HepG2 (cell line): ENCODE measurements around the gene CSNK1E. TPM values are rescaled to one million over a fixed set of nuclear protein-coding genes. Genes with fewer than 3 reads are reported as not detected.

Source experiments
- ATAC-seq: fragments of 200-7000 bp; cut with Tn5 transposase; 3 replicates; pipeline ENCODE4 v1.9.1; 2020; ENCODE audit warnings: mild to moderate bottlenecking, moderate library complexity
- BruUV-seq: library from RNA; stranded (reverse); fragments of 400-500 nt; replicated peaks from 2 replicates; lab custom pipeline; 2021; lab: Mats Ljungman, UMichigan
- CTCF ChIA-PET: fragments of 300-600 bp; formaldehyde crosslinking; extraction: SDS; loops from one replicate; lab custom pipeline; 2021; ENCODE audit warnings: low total read pairs, inconsistent platforms, low intra/inter-chr PET ratio; lab: Yijun Ruan, JAX
- POLR2A ChIA-PET: fragments of 350-600 bp; sonication (Branson Sonifier 250); formaldehyde crosslinking; loops from one replicate; lab custom pipeline; 2020; ENCODE audit warnings: antibody characterized with exemption, inconsistent platforms; lab: Yijun Ruan, JAX
- DNase-seq: peaks from one replicate; pipeline ENCODE4 v3.0.0-alpha.2; 2015; ENCODE audit warnings: low spot score
- FAIRE-seq: peaks from 3 replicates; lab custom pipeline; 2011; peaks lifted over from hg19 to GRCh38; lab: Jason Lieb, UNC
- H2AFZ ChIP-seq: one replicate; pipeline ENCODE4 v1.6.1; 2011; ENCODE audit warnings: low read length, inconsistent platforms
- H3K27ac ChIP-seq: fragments of 300-600 bp; 3 replicates; pipeline ENCODE4 v1.8.0; 2011; ENCODE audit warnings: mixed run types, mild to moderate bottlenecking, mixed read lengths, low read length, inconsistent platforms; ENCODE audit not compliant: insufficient read depth; ENCODE audit errors: extremely low read length
- H3K27me3 ChIP-seq, 2 experiments: fragments of 200-600 bp in 1 of 2; 2 replicates in 1 of 2; 3 replicates in 1 of 2; pipeline versions ENCODE4 v1.6.0 to v1.8.0; 2011; ENCODE audit warnings: low read length in 2 of 2, mild to moderate bottlenecking in 2 of 2, moderate library complexity in 2 of 2, inconsistent platforms in 1 of 2; ENCODE audit not compliant: insufficient read depth in 2 of 2, control insufficient read depth in 1 of 2
- H3K36me3 ChIP-seq, 2 experiments: fragments of 200-600 bp in 1 of 2; replicated peaks in 1 of 2; 2 replicates in 1 of 2; 3 replicates in 1 of 2; pipeline versions ENCODE4 v1.5.1 to v1.8.0; 2011; ENCODE audit warnings: low read length in 2 of 2, inconsistent platforms in 1 of 2; ENCODE audit not compliant: insufficient read depth in 2 of 2, control insufficient read depth in 1 of 2
- H3K4me1 ChIP-seq: 2 replicates; pipeline ENCODE4 v1.5.1; 2012; ENCODE audit warnings: low read length, inconsistent platforms; ENCODE audit not compliant: insufficient read depth
- H3K4me2 ChIP-seq: 2 replicates; pipeline ENCODE4 v1.6.0; 2011; ENCODE audit warnings: low read depth, low read length, inconsistent platforms
- H3K4me3 ChIP-seq, 3 experiments: fragments of 200-600 bp in 1 of 3; sonication (generic), shearing (Covaris generic) in 1 of 3; replicated peaks in 1 of 3; 2 replicates each; pipeline ENCODE4 v1.5.1; 2011 to 2016; ENCODE audit warnings: low read length in 3 of 3, inconsistent platforms in 2 of 3, low read depth in 2 of 3, mild to moderate bottlenecking in 2 of 3, control low read depth in 1 of 3, mixed read lengths in 1 of 3; ENCODE audit not compliant: insufficient read depth in 1 of 3
- H3K79me2 ChIP-seq: one replicate; pipeline ENCODE4 v1.6.1; 2011; ENCODE audit warnings: low read length, inconsistent platforms; ENCODE audit not compliant: insufficient read depth
- H3K9ac ChIP-seq: 2 replicates; pipeline ENCODE4 v1.6.0; 2011; ENCODE audit warnings: mild to moderate bottlenecking, low read depth, low read length, inconsistent platforms; ENCODE audit not compliant: insufficient read depth
- H3K9me3 ChIP-seq: 2 replicates; pipeline ENCODE4 v1.5.1; 2012; ENCODE audit warnings: mild to moderate bottlenecking, low read length
- H4K20me1 ChIP-seq: 2 replicates; pipeline ENCODE4 v1.6.0; 2011; ENCODE audit warnings: inconsistent platforms, mild to moderate bottlenecking, low read length, moderate library complexity; ENCODE audit not compliant: insufficient read depth
- FOSL1 ChIP-seq: sonication (generic); formaldehyde crosslinking; IDR thresholded peaks from 2 replicates; pipeline ENCODE4 v1.9.0; 2021; ENCODE audit warnings: missing genetic modification reagents, borderline replicate concordance
- HOXD1 ChIP-seq: sonication (generic); formaldehyde crosslinking; IDR thresholded peaks from 2 replicates; pipeline ENCODE4 v1.5.0; 2020; ENCODE audit warnings: missing genetic modification reagents
- MEF2D ChIP-seq: sonication (generic); formaldehyde crosslinking; IDR thresholded peaks from 2 replicates; pipeline ENCODE4 v1.5.1; 2020; ENCODE audit warnings: mild to moderate bottlenecking, missing genetic modification reagents
- NCOR1 ChIP-seq: fragments of 200-600 bp; sonication (generic); IDR thresholded peaks from 2 replicates; pipeline ENCODE4 v1.7.0; 2017; ENCODE audit warnings: antibody characterized with exemption, low read length, borderline replicate concordance
- SOX6 ChIP-seq, 2 experiments: fragments of 450-650 bp in 1 of 2; sonication (generic) in 1 of 2; formaldehyde crosslinking in 1 of 2; IDR thresholded peaks; 2 replicates each; pipeline versions ENCODE4 v1.4.0 to v1.6.1; 2017 to 2020; ENCODE audit warnings: antibody characterized with exemption in 1 of 2, mild to moderate bottlenecking in 1 of 2, missing genetic modification reagents in 1 of 2
- SP2 ChIP-seq: sonication (generic); formaldehyde crosslinking; IDR thresholded peaks from 2 replicates; pipeline ENCODE4 v1.5.1; 2020; ENCODE audit warnings: mild to moderate bottlenecking, missing genetic modification reagents
- U2AF1 ChIP-seq: fragments of 200-400 bp; formaldehyde crosslinking; optimal IDR thresholded peaks from 2 replicates; pipeline ENCODE3; 2017; ENCODE audit warnings: mild to moderate bottlenecking, low read depth, low read length
- WGBS: methylation state at CpG from one replicate; pipeline ENCODE4 v1.1.6; 2017; ENCODE audit warnings: low lambda C conversion rate; 5-methylcytosine and 5-hydroxymethylcytosine counted together
- in situ Hi-C: cut with HindIII; loops from 2 replicates; pipeline ENCODE4 v1.10.0; 2017; ENCODE audit warnings: low pct_unique_long_range_greater_than_20kb; ENCODE audit not compliant: extremely low pct_ligation_motif_present
- intact Hi-C: fragments of 100-400 bp; cut with micrococcal nuclease; formaldehyde crosslinking; loops from one replicate; pipeline ENCODE4 v1.10.0; 2022; ENCODE audit not compliant: unreplicated experiment
- polyA plus RNA-seq, 8 experiments: library from polyadenylated mRNA; depleted of rRNA in 3 of 8; stranded (reverse) in 7 of 8; unstranded in 1 of 8; fragments of >200 nt; fragmentation: Illumina TruSeq in 4 of 8; extraction: Trizol in 4 of 8; gene quantifications; 2 replicates each; pipeline versions ENCODE4 v1.2.1 to v1.2.3, GENCODE V29; 2011 to 2016; ENCODE audit warnings: low read depth in 4 of 8, missing spikeins in 1 of 8, mixed read lengths in 1 of 8; ENCODE audit not compliant: insufficient read depth in 1 of 8
- total RNA-seq, 5 experiments: library from RNA; depleted of rRNA; stranded (reverse); fragments of >200 nt; fragmentation: Illumina TruSeq; extraction: Trizol; gene quantifications; 2 replicates each; pipeline ENCODE4 v1.2.3, GENCODE V29; 2016; ENCODE audit warnings: low read depth in 1 of 5
- TF ChIP-seq, protein P1 (sequence below): sonication (generic); formaldehyde crosslinking; IDR thresholded peaks from 2 replicates; pipeline ENCODE4 v1.4.0; 2020; ENCODE audit warnings: missing genetic modification reagents
- TF ChIP-seq, protein P2 (sequence below): sonication (generic); formaldehyde crosslinking; IDR thresholded peaks from 2 replicates; pipeline ENCODE4 v1.5.0; 2020; ENCODE audit warnings: mild to moderate bottlenecking, missing genetic modification reagents, borderline replicate concordance
- TF ChIP-seq, protein P3 (sequence below): sonication (generic); formaldehyde crosslinking; conservative IDR thresholded peaks from 2 replicates; pipeline ENCODE4 v1.8.0; 2022; ENCODE audit warnings: missing genetic modification reagents
- TF ChIP-seq, protein P4 (sequence below): sonication (generic); formaldehyde crosslinking; IDR thresholded peaks from 2 replicates; pipeline ENCODE4 v1.5.1; 2020; ENCODE audit warnings: missing genetic modification reagents, mild to moderate bottlenecking, borderline replicate concordance
- TF ChIP-seq, protein P5 (sequence below): IDR thresholded peaks from 2 replicates; pipeline ENCODE4 v1.6.1; 2012; ENCODE audit warnings: inconsistent platforms
- TF ChIP-seq, protein P6 (sequence below): sonication (generic); formaldehyde crosslinking; conservative IDR thresholded peaks from 2 replicates; pipeline ENCODE4 v1.4.0; 2020; ENCODE audit warnings: missing genetic modification reagents
- TF ChIP-seq, protein P7 (sequence below): sonication (generic); formaldehyde crosslinking; IDR thresholded peaks from 2 replicates; pipeline ENCODE4 v1.8.1; 2023; ENCODE audit warnings: missing genetic modification reagents, mild to moderate bottlenecking, borderline replicate concordance

Gene CSNK1E
- total and polyA plus RNA-seq, 2 of the 13 experiments (the other 11 are each of a cell fraction or from before 2014, with no cell fraction given), result 34.7 to 129 TPM

DNA sequence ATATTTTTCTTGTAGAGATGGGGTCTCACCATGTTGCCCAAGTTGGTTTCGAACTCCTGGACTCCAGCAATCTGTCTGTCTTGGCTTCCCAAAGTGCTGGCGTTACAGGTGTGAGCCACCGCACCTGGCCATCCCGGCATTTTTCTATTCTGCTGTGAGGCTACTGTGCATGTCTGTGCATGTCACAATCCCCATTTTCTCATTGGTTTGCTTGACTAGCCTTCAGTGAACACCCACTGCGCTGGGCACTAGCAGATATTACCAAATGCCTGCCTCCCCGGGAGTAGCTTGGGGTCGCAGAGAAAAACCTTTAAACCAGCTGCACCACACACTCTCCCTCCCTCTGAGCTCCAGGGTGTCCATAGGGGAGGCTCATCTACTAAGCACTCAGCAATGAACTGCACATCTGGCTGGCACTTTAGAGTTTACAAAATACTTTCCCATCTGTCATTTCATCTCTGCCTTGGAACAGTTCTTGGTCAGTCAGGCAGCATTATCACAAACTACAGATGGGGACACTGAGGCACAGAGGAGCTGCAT, 4.9 kb downstream of the CSNK1E start:
- no peak for FAIRE-seq

More for the DNA sequence above, 4.9 kb downstream of the CSNK1E start:
- no peaks in the 10 kb centered on the region; a peak in 1 of 5 replicates for H3K27me3 ChIP-seq
- peaks cover 88% of the 10 kb centered on the region for H3K79me2 ChIP-seq
- WGBS, result 93% methylated on average over 7 of the region's 7 CpGs
- no peak overlapping the region for H2AFZ ChIP-seq
- ChIA-PET POLR2A (interaction anchor here (1.2 kb wide), 2 partner anchors 29 to 45 kb away, joined by 3 read pairs; no protein-coding TSS in a partner anchor), CTCF (no interaction called here)
- BruUV-seq, result no TSS peak
- TF ChIP-seq, protein P1, sequence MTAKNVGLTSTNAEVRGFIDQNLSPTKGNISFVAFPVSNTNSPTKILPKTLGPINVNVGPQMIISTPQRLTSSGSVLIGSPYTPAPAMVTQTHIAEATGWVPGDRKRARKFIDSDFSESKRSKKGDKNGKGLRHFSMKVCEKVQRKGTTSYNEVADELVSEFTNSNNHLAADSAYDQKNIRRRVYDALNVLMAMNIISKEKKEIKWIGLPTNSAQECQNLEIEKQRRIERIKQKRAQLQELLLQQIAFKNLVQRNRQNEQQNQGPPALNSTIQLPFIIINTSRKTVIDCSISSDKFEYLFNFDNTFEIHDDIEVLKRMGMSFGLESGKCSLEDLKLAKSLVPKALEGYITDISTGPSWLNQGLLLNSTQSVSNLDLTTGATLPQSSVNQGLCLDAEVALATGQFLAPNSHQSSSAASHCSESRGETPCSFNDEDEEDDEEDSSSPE, result no peak
- TF ChIP-seq SP2 (CRISPR knock-in tag), result no peak
- TF ChIP-seq FOSL1 (CRISPR knock-in tag), result no peak
- no peak for TF ChIP-seq MEF2D (CRISPR knock-in tag)
- TF ChIP-seq NCOR1, result no peak
- TF ChIP-seq, protein P2, sequence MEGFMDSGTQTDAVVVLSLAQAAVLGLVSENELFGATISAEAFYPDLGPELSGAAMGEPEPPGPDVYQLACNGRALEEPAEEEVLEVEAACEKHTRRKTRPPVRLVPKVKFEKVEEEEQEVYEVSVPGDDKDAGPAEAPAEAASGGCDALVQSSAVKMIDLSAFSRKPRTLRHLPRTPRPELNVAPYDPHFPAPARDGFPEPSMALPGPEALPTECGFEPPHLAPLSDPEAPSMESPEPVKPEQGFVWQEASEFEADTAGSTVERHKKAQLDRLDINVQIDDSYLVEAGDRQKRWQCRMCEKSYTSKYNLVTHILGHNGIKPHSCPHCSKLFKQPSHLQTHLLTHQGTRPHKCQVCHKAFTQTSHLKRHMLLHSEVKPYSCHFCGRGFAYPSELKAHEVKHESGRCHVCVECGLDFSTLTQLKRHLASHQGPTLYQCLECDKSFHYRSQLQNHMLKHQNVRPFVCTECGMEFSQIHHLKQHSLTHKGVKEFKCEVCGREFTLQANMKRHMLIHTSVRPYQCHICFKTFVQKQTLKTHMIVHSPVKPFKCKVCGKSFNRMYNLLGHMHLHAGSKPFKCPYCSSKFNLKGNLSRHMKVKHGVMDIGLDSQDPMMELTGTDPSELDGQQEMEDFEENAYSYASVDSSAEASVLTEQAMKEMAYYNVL (CRISPR knock-in tag), result no peak
- TF ChIP-seq U2AF1, result no peak
- TF ChIP-seq SOX6 (IDR thresholded peaks at IDR 0.05), result no peak
- no peak for TF ChIP-seq SOX6 (CRISPR knock-in tag; IDR thresholded peaks at IDR 0.05)
- TF ChIP-seq, protein P3, sequence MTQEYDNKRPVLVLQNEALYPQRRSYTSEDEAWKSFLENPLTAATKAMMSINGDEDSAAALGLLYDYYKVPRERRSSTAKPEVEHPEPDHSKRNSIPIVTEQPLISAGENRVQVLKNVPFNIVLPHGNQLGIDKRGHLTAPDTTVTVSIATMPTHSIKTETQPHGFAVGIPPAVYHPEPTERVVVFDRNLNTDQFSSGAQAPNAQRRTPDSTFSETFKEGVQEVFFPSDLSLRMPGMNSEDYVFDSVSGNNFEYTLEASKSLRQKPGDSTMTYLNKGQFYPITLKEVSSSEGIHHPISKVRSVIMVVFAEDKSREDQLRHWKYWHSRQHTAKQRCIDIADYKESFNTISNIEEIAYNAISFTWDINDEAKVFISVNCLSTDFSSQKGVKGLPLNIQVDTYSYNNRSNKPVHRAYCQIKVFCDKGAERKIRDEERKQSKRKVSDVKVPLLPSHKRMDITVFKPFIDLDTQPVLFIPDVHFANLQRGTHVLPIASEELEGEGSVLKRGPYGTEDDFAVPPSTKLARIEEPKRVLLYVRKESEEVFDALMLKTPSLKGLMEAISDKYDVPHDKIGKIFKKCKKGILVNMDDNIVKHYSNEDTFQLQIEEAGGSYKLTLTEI, result no peak
- TF ChIP-seq, protein P4, sequence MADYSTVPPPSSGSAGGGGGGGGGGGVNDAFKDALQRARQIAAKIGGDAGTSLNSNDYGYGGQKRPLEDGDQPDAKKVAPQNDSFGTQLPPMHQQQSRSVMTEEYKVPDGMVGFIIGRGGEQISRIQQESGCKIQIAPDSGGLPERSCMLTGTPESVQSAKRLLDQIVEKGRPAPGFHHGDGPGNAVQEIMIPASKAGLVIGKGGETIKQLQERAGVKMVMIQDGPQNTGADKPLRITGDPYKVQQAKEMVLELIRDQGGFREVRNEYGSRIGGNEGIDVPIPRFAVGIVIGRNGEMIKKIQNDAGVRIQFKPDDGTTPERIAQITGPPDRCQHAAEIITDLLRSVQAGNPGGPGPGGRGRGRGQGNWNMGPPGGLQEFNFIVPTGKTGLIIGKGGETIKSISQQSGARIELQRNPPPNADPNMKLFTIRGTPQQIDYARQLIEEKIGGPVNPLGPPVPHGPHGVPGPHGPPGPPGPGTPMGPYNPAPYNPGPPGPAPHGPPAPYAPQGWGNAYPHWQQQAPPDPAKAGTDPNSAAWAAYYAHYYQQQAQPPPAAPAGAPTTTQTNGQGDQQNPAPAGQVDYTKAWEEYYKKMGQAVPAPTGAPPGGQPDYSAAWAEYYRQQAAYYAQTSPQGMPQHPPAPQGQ, result no peak
- TF ChIP-seq, protein P5, sequence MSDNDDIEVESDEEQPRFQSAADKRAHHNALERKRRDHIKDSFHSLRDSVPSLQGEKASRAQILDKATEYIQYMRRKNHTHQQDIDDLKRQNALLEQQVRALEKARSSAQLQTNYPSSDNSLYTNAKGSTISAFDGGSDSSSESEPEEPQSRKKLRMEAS, result no peak
- TF ChIP-seq, protein P6, sequence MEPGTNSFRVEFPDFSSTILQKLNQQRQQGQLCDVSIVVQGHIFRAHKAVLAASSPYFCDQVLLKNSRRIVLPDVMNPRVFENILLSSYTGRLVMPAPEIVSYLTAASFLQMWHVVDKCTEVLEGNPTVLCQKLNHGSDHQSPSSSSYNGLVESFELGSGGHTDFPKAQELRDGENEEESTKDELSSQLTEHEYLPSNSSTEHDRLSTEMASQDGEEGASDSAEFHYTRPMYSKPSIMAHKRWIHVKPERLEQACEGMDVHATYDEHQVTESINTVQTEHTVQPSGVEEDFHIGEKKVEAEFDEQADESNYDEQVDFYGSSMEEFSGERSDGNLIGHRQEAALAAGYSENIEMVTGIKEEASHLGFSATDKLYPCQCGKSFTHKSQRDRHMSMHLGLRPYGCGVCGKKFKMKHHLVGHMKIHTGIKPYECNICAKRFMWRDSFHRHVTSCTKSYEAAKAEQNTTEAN (CRISPR knock-in tag), result no peak
- TF ChIP-seq HOXD1 (CRISPR knock-in tag), result no peak
- TF ChIP-seq, protein P7, sequence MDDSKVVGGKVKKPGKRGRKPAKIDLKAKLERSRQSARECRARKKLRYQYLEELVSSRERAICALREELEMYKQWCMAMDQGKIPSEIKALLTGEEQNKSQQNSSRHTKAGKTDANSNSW (CRISPR knock-in tag), result no peak
- no peaks in the 10 kb centered on the region for H3K9me3 ChIP-seq
- H3K9ac ChIP-seq, result no peak overlapping the region
- H3K4me3 ChIP-seq, result no peak overlapping the region
- ATAC-seq (no peak), DNase-seq (no peak)
- H3K4me2 ChIP-seq, result no peak overlapping the region
- peaks cover 74% of the 10 kb centered on the region for H3K4me1 ChIP-seq
- H4K20me1 ChIP-seq, result peaks cover 75% of the 10 kb centered on the region
- in situ Hi-C loops (no loop called here), intact Hi-C loops (no loop called here)
- H3K36me3 ChIP-seq, result peaks cover 10 to 31% of the 10 kb centered on the region in 2 experiments
- no peak overlapping the region for H3K27ac ChIP-seq
